PC-9 (cell line): ENCODE measurements around the gene HCRT.
"Not testable (repeated sequence)": the region's sequence is repeated elsewhere in the genome, so short reads cannot be mapped to it uniquely, and the experiment has no call there.

ENCODE experiments used
- EZH2 ChIP-seq: fragments of 200-600 bp; sonication (generic); IDR thresholded peaks from 2 replicates; pipeline ENCODE4 v1.8.0; 2017; ENCODE audit warnings: antibody characterized with exemption, low read depth
- TF ChIP-seq, protein P1 (sequence below): fragments of 200-600 bp; sonication (generic); conservative IDR thresholded peaks from 2 replicates; pipeline ENCODE4 v1.6.1; 2017; ENCODE audit warnings: mixed run types, antibody characterized with exemption, mild to moderate bottlenecking, moderate library complexity

DNA sequence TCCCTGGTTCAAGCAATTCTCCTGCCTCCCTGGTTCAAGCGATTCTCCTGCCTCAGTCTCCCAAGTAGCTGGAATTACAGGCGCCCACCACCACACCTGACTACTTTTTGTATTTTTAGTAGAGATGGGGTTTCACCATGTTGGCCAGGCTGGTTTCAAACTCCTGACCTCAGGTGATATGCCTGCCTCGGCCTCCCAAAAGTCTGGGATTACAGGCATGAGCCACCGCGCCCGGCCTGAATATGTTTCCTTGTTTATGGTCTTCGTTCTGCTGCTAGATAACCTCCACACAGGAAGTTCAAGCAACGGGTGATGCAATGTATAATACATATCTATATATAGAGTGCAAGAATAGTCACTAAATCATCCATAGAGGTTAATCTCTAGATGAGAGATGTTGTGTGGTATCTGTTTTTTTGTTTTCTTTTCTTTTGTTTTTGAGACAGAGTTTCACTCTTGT is 20.9 kb upstream of the HCRT start:
- TF ChIP-seq, protein P1, sequence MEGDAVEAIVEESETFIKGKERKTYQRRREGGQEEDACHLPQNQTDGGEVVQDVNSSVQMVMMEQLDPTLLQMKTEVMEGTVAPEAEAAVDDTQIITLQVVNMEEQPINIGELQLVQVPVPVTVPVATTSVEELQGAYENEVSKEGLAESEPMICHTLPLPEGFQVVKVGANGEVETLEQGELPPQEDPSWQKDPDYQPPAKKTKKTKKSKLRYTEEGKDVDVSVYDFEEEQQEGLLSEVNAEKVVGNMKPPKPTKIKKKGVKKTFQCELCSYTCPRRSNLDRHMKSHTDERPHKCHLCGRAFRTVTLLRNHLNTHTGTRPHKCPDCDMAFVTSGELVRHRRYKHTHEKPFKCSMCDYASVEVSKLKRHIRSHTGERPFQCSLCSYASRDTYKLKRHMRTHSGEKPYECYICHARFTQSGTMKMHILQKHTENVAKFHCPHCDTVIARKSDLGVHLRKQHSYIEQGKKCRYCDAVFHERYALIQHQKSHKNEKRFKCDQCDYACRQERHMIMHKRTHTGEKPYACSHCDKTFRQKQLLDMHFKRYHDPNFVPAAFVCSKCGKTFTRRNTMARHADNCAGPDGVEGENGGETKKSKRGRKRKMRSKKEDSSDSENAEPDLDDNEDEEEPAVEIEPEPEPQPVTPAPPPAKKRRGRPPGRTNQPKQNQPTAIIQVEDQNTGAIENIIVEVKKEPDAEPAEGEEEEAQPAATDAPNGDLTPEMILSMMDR: not testable (repeated sequence)
- TF ChIP-seq EZH2: not testable (repeated sequence)
